Mesenchymal stem cell (in vitro differentiated cells and primary cell): Measurements from ENCODE around the gene COX7B2.

Experiments used
- DNase-seq: peaks from one replicate; pipeline ENCODE4 v3.0.0-alpha.2; 2013
- H2AFZ ChIP-seq: one replicate; pipeline ENCODE4 v1.6.1; 2013; ENCODE audit warnings: low read depth, mild to moderate bottlenecking, control low read depth, inconsistent platforms, low read length, moderate library complexity
- H2AK5ac ChIP-seq: 2 replicates; pipeline ENCODE4 v1.6.1; 2013; ENCODE audit warnings: low read length, moderate library complexity, mild to moderate bottlenecking, inconsistent platforms; ENCODE audit not compliant: severe bottlenecking
- H2BK120ac ChIP-seq: one replicate; pipeline ENCODE4 v1.6.1; 2013; ENCODE audit warnings: low read depth, mild to moderate bottlenecking, inconsistent platforms, low read length, moderate library complexity
- H2BK12ac ChIP-seq, 2 experiments: one replicate each; pipeline ENCODE4 v1.6.1; 2013; ENCODE audit warnings: inconsistent platforms in 2 of 2, low read length in 2 of 2, mild to moderate bottlenecking in 2 of 2, moderate library complexity in 2 of 2, control low read depth in 1 of 2
- H2BK15ac ChIP-seq: one replicate; pipeline ENCODE4 v1.6.1; 2013; ENCODE audit warnings: mild to moderate bottlenecking, low read depth, inconsistent platforms; ENCODE audit not compliant: poor library complexity, severe bottlenecking
- H2BK5ac ChIP-seq: 2 replicates; pipeline ENCODE4 v1.6.1; 2013; ENCODE audit warnings: low read depth, mild to moderate bottlenecking, low read length, control low read depth, inconsistent platforms; ENCODE audit not compliant: poor library complexity, severe bottlenecking
- H3K14ac ChIP-seq, 2 experiments: one replicate each; pipeline ENCODE4 v1.6.1; 2013; ENCODE audit warnings: inconsistent platforms in 2 of 2, low read length in 2 of 2, control low read depth in 1 of 2, mild to moderate bottlenecking in 1 of 2, moderate library complexity in 1 of 2
- H3K18ac ChIP-seq, 2 experiments: one replicate each; pipeline ENCODE4 v1.6.1; 2013; ENCODE audit warnings: inconsistent platforms in 2 of 2, low read length in 2 of 2, control low read depth in 1 of 2, low read depth in 1 of 2, mild to moderate bottlenecking in 1 of 2
- H3K23ac ChIP-seq, 2 experiments: one replicate each; pipeline ENCODE4 v1.6.1; 2013; ENCODE audit warnings: inconsistent platforms in 2 of 2, low read length in 2 of 2, mild to moderate bottlenecking in 2 of 2, moderate library complexity in 2 of 2, control low read depth in 1 of 2
- H3K27ac ChIP-seq: 2 replicates; pipeline ENCODE4 v1.5.1; 2013; ENCODE audit warnings: mild to moderate bottlenecking, moderate library complexity, low read length, control low read depth, inconsistent platforms; ENCODE audit not compliant: poor library complexity, severe bottlenecking
- H3K27me3 ChIP-seq, 2 experiments: 2 replicates each; pipeline versions ENCODE4 v1.6.1 to v1.7.0; 2013; ENCODE audit warnings: low read length in 2 of 2, mild to moderate bottlenecking in 2 of 2, moderate library complexity in 2 of 2, control low read depth in 1 of 2, inconsistent platforms in 1 of 2; ENCODE audit not compliant: control insufficient read depth in 1 of 2, insufficient read depth in 1 of 2
- H3K36me3 ChIP-seq, 2 experiments: 2 replicates each; pipeline versions ENCODE4 v1.6.1 to v1.7.0; 2013; ENCODE audit warnings: low read length in 2 of 2, control low read depth in 1 of 2, inconsistent platforms in 1 of 2, low read depth in 1 of 2, mild to moderate bottlenecking in 1 of 2; ENCODE audit not compliant: insufficient read depth in 2 of 2, control insufficient read depth in 1 of 2
- H3K4ac ChIP-seq, 2 experiments: one replicate each; pipeline ENCODE4 v1.6.1; 2013; ENCODE audit warnings: inconsistent platforms in 2 of 2, low read length in 2 of 2, mild to moderate bottlenecking in 2 of 2, moderate library complexity in 2 of 2, control low read depth in 1 of 2, low read depth in 1 of 2
- H3K4me1 ChIP-seq: 2 replicates; pipeline ENCODE4 v1.6.1; 2013; ENCODE audit warnings: low read depth, low read length, control low read depth; ENCODE audit not compliant: control insufficient read depth, insufficient read depth
- H3K4me2 ChIP-seq: 2 replicates; pipeline ENCODE4 v1.6.1; 2013; ENCODE audit warnings: low read length, mild to moderate bottlenecking, inconsistent platforms; ENCODE audit not compliant: poor library complexity, severe bottlenecking
- H3K4me3 ChIP-seq, 2 experiments: 2 replicates each; pipeline versions ENCODE4 v1.5.1 to v1.7.0; 2013; ENCODE audit warnings: low read length in 2 of 2, mild to moderate bottlenecking in 2 of 2, control low read depth in 1 of 2, low read depth in 1 of 2; ENCODE audit not compliant: insufficient read depth in 1 of 2
- H3K79me1 ChIP-seq: replicated peaks from 2 replicates; pipeline ENCODE4 v1.6.1; 2013; ENCODE audit warnings: mild to moderate bottlenecking, control low read depth, low read length, inconsistent platforms; ENCODE audit not compliant: poor library complexity, severe bottlenecking
- H3K9ac ChIP-seq: 2 replicates; pipeline ENCODE4 v1.7.0; 2013; ENCODE audit warnings: mild to moderate bottlenecking, low read length, moderate library complexity
- H3K9me3 ChIP-seq: 2 replicates; pipeline ENCODE4 v1.7.0; 2013; ENCODE audit warnings: mild to moderate bottlenecking, low read length; ENCODE audit not compliant: control insufficient read depth
- H4K8ac ChIP-seq: one replicate; pipeline ENCODE4 v1.6.1; 2013; ENCODE audit warnings: inconsistent platforms, mild to moderate bottlenecking, low read length, moderate library complexity
- H4K91ac ChIP-seq: one replicate; pipeline ENCODE4 v1.6.1; 2013; ENCODE audit warnings: mild to moderate bottlenecking, low read length, inconsistent platforms
- WGBS: methylation state at CpG from one replicate; pipeline ENCODE4 v1.1.7; 2013; ENCODE audit warnings: mixed read lengths; 5-methylcytosine and 5-hydroxymethylcytosine counted together

Gene COX7B2

GRCh38 chr4:46947541-46947940, 38.5 kb upstream of the COX7B2 start:
- Histone ChIP-seq H3K4ac (no peak overlapping the region), H3K27ac (no peak overlapping the region), H3K9me3 (no peaks in the 10 kb centered on the region), H3K4me2 (no peak overlapping the region), H3K18ac (no peak overlapping the region), H4K91ac (no peak overlapping the region), H3K4me1 (peaks cover 1% of the 10 kb centered on the region), H3K27me3 (no peaks in the 10 kb centered on the region), H3K9ac (no peak overlapping the region), H3K4me3 (no peak overlapping the region), H3K36me3 (no peaks in the 10 kb centered on the region), H2BK15ac (no peak overlapping the region), H2BK120ac (no peak overlapping the region), H2AK5ac (no peak overlapping the region), H2BK5ac (no peak overlapping the region), H4K8ac (no peak overlapping the region), H3K14ac (no peak overlapping the region), H3K23ac (no peak overlapping the region), H3K79me1 (no peaks in the 10 kb centered on the region), H2AFZ (no peak overlapping the region), H2BK12ac (peak overlapping the region in 1 of 2 experiments; percentile 18)
- 100% methylated on average over 2 of the region's 2 CpGs for WGBS
- peak; percentile 16 for DNase-seq

DNA sequence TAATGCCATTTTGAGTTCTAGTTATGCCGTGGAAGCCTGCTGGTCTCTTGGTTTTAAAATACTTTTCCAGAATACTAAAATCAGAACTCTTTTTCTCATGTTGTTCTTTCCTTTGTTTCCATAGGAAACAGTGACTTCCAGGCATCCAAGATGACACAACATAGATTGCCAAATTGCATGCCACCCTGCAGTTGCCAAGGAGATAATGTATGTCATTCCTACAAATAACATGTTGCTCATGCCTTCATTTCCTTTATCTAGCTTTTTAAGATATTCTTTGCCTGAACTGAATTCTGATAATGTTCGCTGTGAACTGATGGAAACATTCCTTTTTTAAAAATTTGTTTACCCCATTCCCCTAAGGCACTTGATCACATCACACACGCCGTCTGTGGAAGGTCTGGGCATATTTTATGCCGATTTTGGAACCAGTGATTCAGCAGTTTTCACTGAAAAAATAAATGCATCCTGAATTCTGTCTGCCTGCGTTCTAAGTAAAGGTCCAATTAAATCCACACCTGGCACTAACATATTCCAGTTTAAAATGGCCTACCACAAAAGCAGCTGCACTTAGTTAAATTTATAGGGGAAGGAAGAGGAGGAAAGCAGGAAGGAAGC, 38.0 kb upstream of the COX7B2 start:
- no peak overlapping the region for H3K9ac ChIP-seq
- H4K91ac ChIP-seq, result no peak overlapping the region
- no peak overlapping the region for H4K8ac ChIP-seq
- H3K79me1 ChIP-seq, result no peaks in the 10 kb centered on the region
- H3K14ac ChIP-seq, result no peak overlapping the region
- H3K9me3 ChIP-seq, result no peaks in the 10 kb centered on the region
- no peak overlapping the region for H3K23ac ChIP-seq
- no peak overlapping the region for H2BK15ac ChIP-seq
- WGBS, result 85% methylated on average over 5 of the region's 6 CpGs
- H3K4me2 ChIP-seq, result no peak overlapping the region
- H2AK5ac ChIP-seq, result no peak overlapping the region
- H2BK12ac ChIP-seq, result no peak overlapping the region
- no peak overlapping the region for H3K4me3 ChIP-seq
- H3K4me1 ChIP-seq, result peaks cover 1% of the 10 kb centered on the region
- H2BK5ac ChIP-seq, result no peak overlapping the region
- no peaks in the 10 kb centered on the region for H3K27me3 ChIP-seq
- H3K36me3 ChIP-seq, result no peaks in the 10 kb centered on the region
- H3K18ac ChIP-seq, result no peak overlapping the region
- H3K27ac ChIP-seq, result no peak overlapping the region
- peak; percentile 86 for DNase-seq
- no peak overlapping the region for H2AFZ ChIP-seq
- no peak overlapping the region for H3K4ac ChIP-seq
- H2BK120ac ChIP-seq, result no peak overlapping the region

DNA sequence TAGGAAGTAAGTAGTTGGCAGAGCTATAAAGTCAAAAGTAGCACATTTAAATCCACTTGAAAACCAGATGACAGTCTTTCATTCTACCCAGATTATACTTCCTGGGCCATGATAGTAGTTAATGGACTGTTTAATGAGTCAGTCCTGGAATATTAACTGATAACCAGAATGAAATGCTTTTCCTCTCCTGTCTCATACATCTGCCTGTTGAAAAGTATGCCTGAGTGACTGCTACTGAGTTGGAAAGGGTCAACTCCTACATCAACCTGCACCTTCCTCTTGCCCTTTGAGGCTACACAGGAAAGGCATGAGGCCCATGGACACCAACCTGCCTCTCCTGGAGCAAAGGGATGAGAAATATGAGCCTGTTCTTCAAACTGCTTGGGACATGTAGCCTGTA, 36.0 kb upstream of the COX7B2 start:
- Histone ChIP-seq H3K4me2 (no peak overlapping the region), H3K27me3 (no peaks in the 10 kb centered on the region), H3K18ac (no peak overlapping the region), H3K14ac (peak overlapping the region in 1 of 2 experiments; percentile 75), H3K9me3 (no peaks in the 10 kb centered on the region), H3K9ac (no peak overlapping the region), H3K4ac (no peak overlapping the region), H3K36me3 (no peaks in the 10 kb centered on the region), H2BK120ac (no peak overlapping the region), H3K27ac (no peak overlapping the region), H3K79me1 (no peaks in the 10 kb centered on the region), H4K8ac (no peak overlapping the region), H2BK5ac (no peak overlapping the region), H4K91ac (no peak overlapping the region), H2BK12ac (peak overlapping the region in 1 of 2 experiments; percentile 78), H3K4me1 (peaks cover 1% of the 10 kb centered on the region), H3K23ac (no peak overlapping the region), H2AFZ (peak overlapping the region; percentile 86), H2AK5ac (no peak overlapping the region), H3K4me3 (no peak overlapping the region), H2BK15ac (no peak overlapping the region)
- peak; percentile 12 for DNase-seq

DNA sequence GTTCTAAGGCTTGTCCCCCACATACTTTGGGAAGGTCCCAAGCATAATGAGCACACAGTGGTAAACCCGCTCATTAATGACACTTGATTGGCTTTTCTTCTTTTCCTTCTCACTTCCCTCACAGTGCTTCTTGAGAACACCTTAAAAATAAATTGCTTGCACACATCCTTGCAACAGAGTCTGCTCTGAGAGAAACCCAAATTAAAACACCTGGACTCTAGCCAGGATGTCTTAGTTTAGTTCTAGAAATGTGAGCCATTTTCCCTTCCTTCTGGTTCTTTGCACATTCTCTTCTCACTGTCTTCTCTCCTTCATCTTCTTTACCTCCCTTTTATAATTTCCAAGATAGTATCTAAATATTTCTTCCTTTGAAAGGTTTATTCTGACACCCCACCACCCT, 35.3 kb upstream of the COX7B2 start:
- WGBS, result 95% methylated on average over 1 of the region's 1 CpG
- Histone ChIP-seq H3K4me3 (no peak overlapping the region), H2AFZ (no peak overlapping the region), H4K91ac (no peak overlapping the region), H2BK5ac (no peak overlapping the region), H2AK5ac (no peak overlapping the region), H3K4me2 (no peak overlapping the region), H2BK12ac (no peak overlapping the region), H3K36me3 (no peaks in the 10 kb centered on the region), H3K14ac (no peak overlapping the region), H3K4me1 (peaks cover 1% of the 10 kb centered on the region), H3K79me1 (no peaks in the 10 kb centered on the region), H3K23ac (no peak overlapping the region), H3K18ac (no peak overlapping the region), H4K8ac (no peak overlapping the region), H2BK120ac (no peak overlapping the region), H3K27ac (no peak overlapping the region), H2BK15ac (no peak overlapping the region), H3K9ac (no peak overlapping the region), H3K4ac (no peak overlapping the region), H3K27me3 (no peaks in the 10 kb centered on the region), H3K9me3 (no peaks in the 10 kb centered on the region)
- no peak for DNase-seq
